Testis (tissue), 2 donors: ENCODE results near the gene TFF3.

ENCODE experiments used
- CTCF ChIP-seq, 3 experiments: fragments of 450-650 bp in 2 of 3; fragments of 200-600 bp in 1 of 3; sonication (generic) in 1 of 3; IDR thresholded peaks; one replicate each; pipeline ENCODE4 v1.5.1; 2016 to 2019; ENCODE audit warnings: antibody characterized with exemption in 3 of 3, mild to moderate bottlenecking in 2 of 3, moderate library complexity in 1 of 3
- POLR2A ChIP-seq: fragments of 450-650 bp; IDR thresholded peaks from one replicate; pipeline ENCODE4 v1.6.1; 2017; ENCODE audit warnings: antibody characterized with exemption, mild to moderate bottlenecking, moderate library complexity

DNA sequence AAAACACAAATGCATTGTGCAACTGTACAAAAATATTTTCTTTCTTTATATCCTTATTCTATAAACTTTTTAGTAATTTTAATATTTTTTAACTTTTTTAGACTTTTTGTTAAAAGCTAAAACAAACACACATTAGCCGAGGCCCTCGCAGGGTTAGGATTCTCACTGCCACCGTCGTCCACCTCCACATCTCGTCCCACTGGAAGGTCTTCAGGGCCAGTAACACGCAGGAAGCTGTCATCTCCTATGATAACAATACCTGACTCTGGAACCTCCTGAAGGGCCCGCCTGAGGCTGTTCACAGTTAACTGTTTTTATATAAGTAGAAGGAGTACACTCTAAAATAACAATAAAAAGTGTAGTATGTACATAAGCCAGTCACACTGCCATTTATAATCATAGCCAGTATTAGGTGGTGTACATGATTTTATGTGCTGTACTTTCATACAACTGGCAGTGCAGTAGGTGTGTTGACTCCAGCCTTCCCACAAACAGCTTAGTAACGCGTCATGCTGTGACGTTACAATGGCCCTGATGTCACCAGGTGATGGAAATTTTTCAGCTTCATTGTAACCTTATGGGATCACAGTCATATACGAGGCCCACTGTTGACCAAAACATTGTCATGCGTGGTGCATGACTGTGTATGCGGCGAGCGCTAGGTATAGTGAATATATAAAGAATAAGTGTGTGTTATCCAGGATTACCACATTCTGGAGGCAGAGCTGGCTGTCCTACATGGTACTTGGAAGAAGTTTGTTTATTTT is 26.8 kb upstream of the TFF3 start:
- TF ChIP-seq CTCF (IDR thresholded peaks at IDR 0.05) (no peak), POLR2A (no peak)
